ENCODE measurements around the gene BOLA3.
"Not testable (repeated sequence)": the region's sequence is repeated elsewhere in the genome, so short reads cannot be mapped to it uniquely, and the experiment has no call there.

BOLA3 gene

GRCh38 chr2:74149570-74150319 lies 2.0 kb upstream of the BOLA3 start:
- DNase-seq (ENCODE audit: low read depth in 1 of 2, low spot score in 1 of 2), result no peak

GRCh38 chr2:74149247-74149525 lies 1.5 kb upstream of the BOLA3 start:
- DNase-seq (ENCODE audit: low read depth in 1 of 2, low spot score in 1 of 2), result no peak

GRCh38 chr2:74148457-74149246 lies 940 bp upstream of the BOLA3 start:
- DNase-seq (ENCODE audit: low read depth in 1 of 2, low spot score in 1 of 2), result no peak

GRCh38 chr2:74146929-74147726 lies 584 bp downstream of the BOLA3 start:
- peak in 1 of 2 donors; percentile 16 for DNase-seq (ENCODE audit: low read depth in 1 of 2, low spot score in 1 of 2)

- no peak for DNase-seq (ENCODE audit: low read depth in 1 of 2, low spot score in 1 of 2)
These were observed 5.4 kb downstream of the BOLA3 start for GRCh38 chr2:74142340-74142739.

- no peak for DNase-seq (ENCODE audit: low read depth in 1 of 2, low spot score in 1 of 2)
These were observed 8.9 kb downstream of the BOLA3 start for GRCh38 chr2:74138600-74139323.

GRCh38 chr2:74137651-74138599 lies 9.8 kb downstream of the BOLA3 start:
- DNase-seq (ENCODE audit: low read depth in 1 of 2, low spot score in 1 of 2), result no peak

GRCh38 chr2:74131901-74132300 lies 15.8 kb downstream of the BOLA3 start:
- DNase-seq (ENCODE audit: low read depth in 1 of 2, low spot score in 1 of 2), result no peak

- no peak for DNase-seq (ENCODE audit: low read depth in 1 of 2, low spot score in 1 of 2)
These were observed 17.3 kb downstream of the BOLA3 start for GRCh38 chr2:74130211-74130995.

- no peak for DNase-seq (ENCODE audit: low read depth in 1 of 2, low spot score in 1 of 2)
These were observed 19.5 kb downstream of the BOLA3 start for GRCh38 chr2:74128206-74128605.

- not testable (repeated sequence) for DNase-seq (ENCODE audit: low read depth in 1 of 2, low spot score in 1 of 2)
These were observed 23.8 kb downstream of the BOLA3 start for GRCh38 chr2:74123955-74124354.

GRCh38 chr2:74121846-74122245 lies 25.9 kb downstream of the BOLA3 start:
- not testable (repeated sequence) for DNase-seq (ENCODE audit: low read depth in 1 of 2, low spot score in 1 of 2)

GRCh38 chr2:74119912-74120825 lies 27.5 kb downstream of the BOLA3 start:
- DNase-seq (ENCODE audit: low read depth in 1 of 2, low spot score in 1 of 2), result peak; percentile 75 to 79

- no peak for DNase-seq (ENCODE audit: low read depth in 1 of 2, low spot score in 1 of 2)
These were observed 28.4 kb downstream of the BOLA3 start for GRCh38 chr2:74119339-74119738.

GRCh38 chr2:74111380-74111779 lies 36.3 kb downstream of the BOLA3 start:
- DNase-seq (ENCODE audit: low read depth in 1 of 2, low spot score in 1 of 2), result no peak

- no peak for DNase-seq (ENCODE audit: low read depth in 1 of 2, low spot score in 1 of 2)
These were observed 37.2 kb downstream of the BOLA3 start for GRCh38 chr2:74110537-74110936.

- DNase-seq (ENCODE audit: low read depth in 1 of 2, low spot score in 1 of 2), result no peak
These were observed 38.2 kb downstream of the BOLA3 start for GRCh38 chr2:74109551-74109950.

- DNase-seq (ENCODE audit: low read depth in 1 of 2, low spot score in 1 of 2), result no peak
These were observed 40.6 kb downstream of the BOLA3 start for GRCh38 chr2:74107071-74107470.
